Activated CD8-positive, alpha-beta T cell treated with anti-CD3 and anti-CD28 coated beads for 36 hours (primary cell): Measurements from ENCODE around the gene RAB40C. TPM values are rescaled to one million over a fixed set of nuclear protein-coding genes. Genes with fewer than 3 reads are reported as not detected.

Experiments
- ATAC-seq: fragments of 200-7000 bp; cut with Tn5 transposase; one replicate; pipeline ENCODE4 v1.10.0; 2021; ENCODE audit warnings: mild to moderate bottlenecking, moderate library complexity
- CTCF ChIA-PET: fragments of 350-600 bp; sonication (Branson Sonifier 250); formaldehyde crosslinking; loops from one replicate; lab custom pipeline; 2021; ENCODE audit warnings: antibody characterized with exemption; lab: Charles Lee
- POLR2A ChIA-PET: fragments of 350-600 bp; sonication (Branson Sonifier 250); formaldehyde crosslinking; loops from one replicate; lab custom pipeline; 2021; ENCODE audit warnings: antibody characterized with exemption; lab: Charles Lee
- DNase-seq: peaks from one replicate; pipeline ENCODE4 v3.0.0-alpha.2; 2020
- H3K27ac Mint-ChIP-seq: one replicate; pipeline ENCODE4 v1.8.0; 2021; ENCODE audit warnings: mild to moderate bottlenecking, mixed read lengths
- H3K27me3 Mint-ChIP-seq: one replicate; pipeline ENCODE4 v1.8.0; 2021; ENCODE audit warnings: mixed read lengths
- H3K36me3 Mint-ChIP-seq: one replicate; pipeline ENCODE4 v1.8.0; 2021; ENCODE audit warnings: low read depth, mixed read lengths
- H3K4me1 Mint-ChIP-seq: one replicate; pipeline ENCODE4 v1.8.0; 2021; ENCODE audit warnings: low read depth, mixed read lengths
- H3K4me3 Mint-ChIP-seq: one replicate; pipeline ENCODE4 v1.8.0; 2021; ENCODE audit warnings: mild to moderate bottlenecking, moderate library complexity, mixed read lengths
- H3K9me3 Mint-ChIP-seq: one replicate; pipeline ENCODE4 v1.8.0; 2021; ENCODE audit warnings: mixed read lengths
- CTCF ChIP-seq: fragments of 200-600 bp; IDR thresholded peaks from one replicate; pipeline ENCODE4 v1.8.0; 2022; ENCODE audit warnings: antibody characterized with exemption, mild to moderate bottlenecking
- intact Hi-C: fragments of 100-400 bp; cut with micrococcal nuclease; formaldehyde crosslinking; loops from one replicate; pipeline ENCODE4 v1.10.0; 2022
- total RNA-seq, 2 experiments: library from RNA; stranded (reverse); gene quantifications; one replicate each; pipeline ENCODE4 v1.2.3, GENCODE V29; 2021

RAB40C gene
- total RNA-seq, 2 experiments from 2014 or later, result 8.1 to 8.8 TPM

DNA sequence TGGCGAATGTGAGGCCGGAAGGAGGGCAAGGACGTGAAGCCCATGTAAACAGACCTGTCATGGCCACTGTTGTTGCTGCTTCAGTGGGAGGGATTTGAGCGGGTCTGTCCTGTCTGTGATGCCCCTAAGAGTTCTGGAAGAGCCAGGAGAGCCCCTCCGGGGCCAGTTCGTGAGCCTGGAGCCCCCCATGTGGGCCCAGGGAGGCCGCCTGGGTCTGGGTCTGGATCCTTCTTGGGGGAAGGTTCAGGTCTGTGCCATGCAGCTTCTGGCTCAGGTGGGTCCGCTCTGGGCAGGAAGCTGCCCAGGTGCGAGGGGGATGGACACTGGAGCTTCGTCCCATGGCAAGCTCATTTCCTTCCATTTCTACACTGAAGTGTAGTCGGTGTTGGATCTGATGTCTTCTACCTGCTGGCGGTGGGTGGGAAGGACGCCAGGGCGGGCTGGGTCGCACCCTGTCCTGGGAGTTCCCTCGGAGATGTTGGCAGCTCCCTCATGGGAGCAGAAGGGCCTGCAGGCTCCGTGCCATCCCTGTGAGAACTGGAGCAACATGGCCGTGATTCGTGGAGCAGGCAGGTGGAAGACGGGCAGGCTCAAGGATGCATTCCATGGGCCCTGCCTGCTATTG, 29.7 kb downstream of the RAB40C start:
- Mint-ChIP-seq H3K27me3 (no peaks in the 10 kb centered on the region), H3K4me1 (peaks cover 6% of the 10 kb centered on the region), H3K4me3 (no peak overlapping the region), H3K9me3 (no peaks in the 10 kb centered on the region), H3K36me3 (peaks cover 2% of the 10 kb centered on the region), H3K27ac (no peak overlapping the region)
- ATAC-seq (no peak), DNase-seq (no peak)
- intact Hi-C loops, result no loop called here
- no peak for TF ChIP-seq CTCF
- CTCF ChIA-PET, result interaction anchor here (1.0 kb wide), 1 partner anchor 9 kb away, joined by 3 read pairs; no protein-coding TSS in a partner anchor
- POLR2A ChIA-PET, result no interaction called here

DNA sequence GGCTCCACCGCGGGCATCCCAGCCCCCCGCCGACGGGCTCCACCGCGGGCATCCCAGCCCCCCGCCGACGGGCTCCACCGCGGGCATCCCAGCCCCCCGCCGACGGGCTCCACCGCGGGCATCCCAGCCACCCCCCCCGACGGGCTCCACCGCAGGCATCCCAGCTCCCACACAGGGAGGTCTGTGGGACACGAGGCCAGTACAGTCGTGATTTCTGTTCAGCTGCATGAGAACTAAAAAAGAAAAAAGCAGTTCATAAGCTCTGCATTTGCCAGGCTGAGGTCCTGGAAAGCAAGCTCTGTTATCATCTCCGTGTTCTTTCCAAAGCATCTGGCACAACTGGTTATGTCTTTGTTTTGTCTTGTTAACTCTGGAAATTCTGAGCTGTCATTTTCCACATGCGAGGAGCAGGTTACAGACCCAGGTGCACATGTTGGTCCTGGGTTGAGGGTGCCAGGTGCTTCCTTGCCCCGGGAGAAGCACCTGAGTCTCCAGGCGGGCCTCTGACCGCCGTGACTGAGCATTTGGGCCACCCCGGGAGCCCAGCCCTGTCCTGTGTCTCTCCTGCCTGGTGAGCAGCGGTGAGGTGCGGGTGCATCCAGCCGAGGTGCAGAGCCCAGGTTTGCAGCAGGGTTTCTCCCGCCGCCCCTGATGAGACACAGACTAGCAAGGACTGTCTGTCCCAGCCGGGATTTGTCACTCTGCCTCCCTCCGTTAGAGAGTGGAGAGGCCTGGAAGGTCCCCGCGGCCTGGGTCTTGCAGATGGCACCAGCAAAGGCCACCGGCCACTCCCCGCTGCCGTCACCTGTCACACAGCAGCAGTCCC, 31.0 kb downstream of the RAB40C start:
- POLR2A ChIA-PET, result no interaction called here
- Mint-ChIP-seq H3K27ac (no peak overlapping the region), H3K36me3 (peaks cover 2% of the 10 kb centered on the region), H3K4me1 (peaks cover 6% of the 10 kb centered on the region), H3K9me3 (no peaks in the 10 kb centered on the region), H3K27me3 (no peaks in the 10 kb centered on the region), H3K4me3 (no peak overlapping the region)
- intact Hi-C loops, result no loop called here
- DNase-seq, result no peak
- no peak for TF ChIP-seq CTCF
- CTCF ChIA-PET, result interaction anchor here (1.0 kb wide), 1 partner anchor 11 kb away, joined by 3 read pairs; no protein-coding TSS in a partner anchor
- ATAC-seq, result no peak

- intact Hi-C loops, result no loop called here
Measured at GRCh38 chr16:621526-622105, 31.8 kb downstream of the RAB40C start.

DNA sequence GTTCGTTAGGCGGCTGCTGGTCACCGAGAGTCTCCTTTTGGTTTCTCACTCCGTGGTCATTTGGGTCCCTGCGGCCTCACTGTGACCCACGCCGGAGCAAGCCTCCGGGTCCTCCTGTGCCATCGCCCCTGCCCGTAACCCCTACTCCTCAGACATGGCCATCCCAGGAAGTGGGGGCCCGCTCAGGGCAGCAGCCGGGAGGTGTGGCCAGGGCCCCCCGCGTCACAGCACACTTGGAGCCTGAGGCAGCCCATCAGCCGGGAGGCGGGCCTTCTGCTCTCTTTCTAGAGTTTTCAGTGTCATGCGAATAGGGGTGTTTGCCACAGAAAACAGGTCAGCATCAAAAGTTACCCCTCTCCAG, 33.0 kb downstream of the RAB40C start:
- H3K27ac Mint-ChIP-seq, result no peak overlapping the region
- CTCF ChIA-PET, result no interaction called here
- intact Hi-C loops, result no loop called here
- no peaks in the 10 kb centered on the region for H3K27me3 Mint-ChIP-seq
- H3K9me3 Mint-ChIP-seq, result no peaks in the 10 kb centered on the region
- POLR2A ChIA-PET, result no interaction called here
- TF ChIP-seq CTCF, result no peak
- no peak overlapping the region for H3K4me3 Mint-ChIP-seq
- peaks cover 2% of the 10 kb centered on the region for H3K36me3 Mint-ChIP-seq
- ATAC-seq, result no peak
- H3K4me1 Mint-ChIP-seq, result peaks cover 6% of the 10 kb centered on the region
- DNase-seq, result no peak

More at GRCh38 chr16:621526-622105, 31.8 kb downstream of the RAB40C start:
- peaks cover 2% of the 10 kb centered on the region for H3K36me3 Mint-ChIP-seq
- TF ChIP-seq CTCF, result no peak
- DNase-seq, result no peak
- no peaks in the 10 kb centered on the region for H3K9me3 Mint-ChIP-seq
- peak overlapping the region; percentile 20 for H3K27ac Mint-ChIP-seq
- H3K4me3 Mint-ChIP-seq, result no peak overlapping the region
- H3K4me1 Mint-ChIP-seq, result peaks cover 6% of the 10 kb centered on the region
- no peak for ATAC-seq
- ChIA-PET POLR2A (no interaction called here), CTCF (no interaction called here)
- no peaks in the 10 kb centered on the region for H3K27me3 Mint-ChIP-seq
